ENCODE results near the gene KIFAP3. TPM values are rescaled to one million over a fixed set of nuclear protein-coding genes. Genes with fewer than 3 reads are reported as not detected.

KIFAP3 gene
- total and polyA plus RNA-seq, 2 of the 8 experiments (the other 6 are each of a cell fraction or from before 2014, with no cell fraction given) = 1.3 to 3.2 TPM

DNA sequence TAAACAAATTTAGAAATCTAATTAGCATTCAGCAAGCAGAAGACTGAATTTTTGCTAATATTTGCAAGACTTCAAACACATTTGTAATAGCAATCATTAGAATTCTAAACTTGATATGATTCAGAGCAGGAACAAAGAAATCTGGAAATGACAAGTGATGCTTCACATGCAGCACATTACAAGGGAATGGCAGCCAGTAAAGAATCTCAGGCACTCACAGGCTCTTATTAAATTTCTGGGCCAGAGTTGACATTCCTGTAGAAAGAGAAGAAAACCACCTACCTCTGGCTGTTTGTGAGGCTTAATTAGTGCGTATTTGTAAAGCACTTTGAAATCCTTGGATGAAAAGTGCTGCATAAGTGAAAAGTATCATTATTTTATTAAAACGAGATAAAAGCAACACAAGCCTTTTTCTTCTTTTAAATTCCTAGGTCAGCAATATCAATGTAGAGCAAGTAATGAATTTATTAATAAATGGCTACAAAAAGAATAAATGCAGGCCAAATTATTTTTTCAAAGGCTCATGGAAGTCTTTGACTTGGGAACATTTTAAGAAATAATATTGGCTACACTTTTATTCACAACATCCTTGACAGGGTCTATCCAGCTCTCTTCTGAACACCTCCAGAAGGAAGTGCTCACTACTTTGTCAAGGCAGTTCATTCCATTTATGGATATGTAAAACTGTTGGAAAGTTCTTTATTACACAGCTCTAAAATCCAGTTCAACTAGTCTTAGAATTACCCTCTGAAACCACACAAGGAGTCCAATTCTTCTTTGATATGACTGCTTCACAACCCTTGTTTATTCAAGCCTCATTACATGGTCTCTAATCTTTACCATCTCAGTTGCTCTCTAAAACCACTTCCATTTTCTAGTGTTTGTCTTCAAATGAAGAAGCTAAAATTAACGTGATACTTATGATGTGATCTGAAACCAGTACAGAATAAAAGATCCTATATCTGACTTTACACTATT lies 148.7 kb downstream of the KIFAP3 start:
- H3K79me1 ChIP-seq (ENCODE audit: low read depth, low read length) = no peaks in the 10 kb centered on the region
- no peak overlapping the region for H3K9ac ChIP-seq (replicated peaks in 1 of 4; ENCODE audit: extremely low read depth in 1 of 4, low read depth in 3 of 4, low read length in 3 of 4)
- H4K8ac ChIP-seq (ENCODE audit: extremely low read depth, insufficient read depth, low read length) = no peak overlapping the region
- 90% methylated on average over 3 of the region's 3 CpGs; no CpG with 5 or more reads in 1 of the 2 experiments for WGBS, 2 experiments (ENCODE audit: extremely low coverage in 1 of 2, insufficient coverage in 1 of 2, insufficient read length in 1 of 2, insufficient replicate concordance in 2 of 2, low coverage in 1 of 2, low lambda C conversion rate in 2 of 2, missing lambda C conversion rate in 1 of 2)
- CTCF ChIA-PET (ENCODE audit: partially characterized antibody) = interaction anchor here (1.5 kb wide), 1 partner anchor 764 kb away, joined by 8 read pairs; no protein-coding TSS in a partner anchor
- no peak overlapping the region for H2AFZ ChIP-seq (ENCODE audit: low read length)
- no peaks in the 10 kb centered on the region for H3K23me2 ChIP-seq (ENCODE audit: low read depth, low read length)
- no peak overlapping the region for H4K5ac ChIP-seq (ENCODE audit: insufficient read length, low read depth, low read length)
- no peak overlapping the region for H2BK12ac ChIP-seq (ENCODE audit: low read depth, low read length)
- H3K9me3 ChIP-seq (ENCODE audit: insufficient read depth in 2 of 2, low read depth in 1 of 2, low read length in 1 of 2) = no peaks in the 10 kb centered on the region
- no peak overlapping the region for H2BK120ac ChIP-seq (replicated peaks; ENCODE audit: low read depth, low read length)
- H4K20me1 ChIP-seq (replicated peaks in 1 of 2; ENCODE audit: control insufficient read depth in 1 of 2, insufficient read depth in 2 of 2, low read length in 2 of 2) = no peaks in the 10 kb centered on the region
- no peaks in the 10 kb centered on the region for H3K4me1 ChIP-seq (replicated peaks in 1 of 4; ENCODE audit: control insufficient read depth in 3 of 4, insufficient read depth in 4 of 4, low read length in 3 of 4)
- no peaks in the 10 kb centered on the region for H3K27me3 ChIP-seq (replicated peaks in 1 of 4; ENCODE audit: control insufficient read depth in 3 of 4, extremely low read depth in 1 of 4, insufficient read depth in 3 of 4, low read length in 3 of 4)
- H3K23ac ChIP-seq (ENCODE audit: insufficient read length) = no peak overlapping the region
- H2BK5ac ChIP-seq (ENCODE audit: low read depth, low read length) = no peak overlapping the region
- no peaks in the 10 kb centered on the region for H3K79me2 ChIP-seq (ENCODE audit: control insufficient read depth in 1 of 2, insufficient read depth in 2 of 2, low read length in 2 of 2)
- DNase-seq (ENCODE audit: low read depth in 1 of 2, low spot score in 2 of 2) (no peak), FAIRE-seq (no peak)
- H3K4me3 ChIP-seq (ENCODE audit: extremely low read depth in 1 of 4, insufficient read depth in 2 of 4, low read depth in 3 of 4, low read length in 4 of 4) = no peak overlapping the region
- POLR2A ChIA-PET (ENCODE audit: partially characterized antibody) = no interaction called here
- no peak overlapping the region for H2BK15ac ChIP-seq (ENCODE audit: low read length)
- H3K4me2 ChIP-seq (ENCODE audit: insufficient read depth in 1 of 2, low read depth in 2 of 2, low read length in 2 of 2) = no peak overlapping the region
- H3K4ac ChIP-seq (replicated peaks; ENCODE audit: insufficient read length, low read depth, low read length) = no peak overlapping the region
- H3K36me3 ChIP-seq (ENCODE audit: control insufficient read depth in 2 of 4, insufficient read depth in 4 of 4, low read length in 3 of 4) = no peaks in the 10 kb centered on the region
- H3K18ac ChIP-seq (ENCODE audit: extremely low read depth, low read length) = no peak overlapping the region
- TF ChIP-seq RFX5 (IDR thresholded peaks at IDR 0.05; ENCODE audit: borderline replicate concordance, low read depth, low read length) (no peak), POLR2A (IDR thresholded peaks at IDR 0.05; ENCODE audit: control extremely low read depth in 1 of 2, low read depth in 2 of 2, low read length in 2 of 2) (no peak), CHD1 (IDR thresholded peaks at IDR 0.05; ENCODE audit: low read depth, low read length) (no peak), GABPA (IDR thresholded peaks at IDR 0.05; ENCODE audit: borderline replicate concordance, insufficient read depth, low read length) (no peak), EP300 (IDR thresholded peaks at IDR 0.05; ENCODE audit: borderline replicate concordance in 1 of 2, low read depth in 2 of 2, low read length in 2 of 2) (no peak), TCF12 (IDR thresholded peaks at IDR 0.05; ENCODE audit: low read depth, low read length) (no peak), TBP (IDR thresholded peaks at IDR 0.05; ENCODE audit: low read depth, low read length) (no peak), BCL11A (IDR thresholded peaks at IDR 0.05; ENCODE audit: low read depth in 2 of 2, low read length in 2 of 2) (no peak)
- no peak overlapping the region for H3K56ac ChIP-seq (replicated peaks; ENCODE audit: insufficient read length, low read depth, low read length)
- H3K27ac ChIP-seq (ENCODE audit: low read depth, low read length) = no peak overlapping the region
- H3K14ac ChIP-seq (ENCODE audit: insufficient read length) = no peak overlapping the region
- no peak overlapping the region for H2BK20ac ChIP-seq (ENCODE audit: low read length)
- no peak overlapping the region for H2AK5ac ChIP-seq (ENCODE audit: low read depth, low read length)
- no peak overlapping the region for H4K91ac ChIP-seq (replicated peaks; ENCODE audit: insufficient read length, low read length)

All from H1 (cell line).